ENCODE data around the gene WSB2. TPM values are rescaled to one million over a fixed set of nuclear protein-coding genes. Genes with fewer than 3 reads are reported as not detected.

WSB2 gene
- total RNA-seq, 1 experiment from 2014 or later, result 193 TPM

GRCh38 chr12:118035190-118036041 is 25.6 kb downstream of the WSB2 start:
- Histone ChIP-seq H3K36me3 (ENCODE audit: control insufficient read depth, insufficient read depth, low read length) (peaks cover 54% of the 10 kb centered on the region), H3K4me1 (ENCODE audit: control insufficient read depth, insufficient read depth, low read length) (0 out of 2 replicates have a peak, but pooled peaks cover 5% of the 10 kb centered on the region), H3K27ac (ENCODE audit: low read length) (0 out of 2 replicates have a peak overlapping the region, but pooled peaks have one; percentile 15), H3K27me3 (ENCODE audit: control insufficient read depth, insufficient read depth, low read length) (no peaks in the 10 kb centered on the region), H3K4me3 (ENCODE audit: low read depth in 2 of 2, low read length in 2 of 2) (no peak overlapping the region), H3K9me3 (ENCODE audit: control insufficient read depth, insufficient read depth, low read depth, low read length) (no peaks in the 10 kb centered on the region)
- ChIA-PET CTCF (interaction anchor here (1.0 kb wide), 1 partner anchor 160 kb away, joined by 8 read pairs; no protein-coding TSS in a partner anchor), POLR2A (interaction anchor here (0.5 to 1.3 kb wide), 2 partner anchors 21 to 29 kb away, joined by 4 read pairs; no protein-coding TSS in a partner anchor)
- ATAC-seq (peak; percentile 36), DNase-seq (ENCODE audit: low read depth, low spot score) (no peak)
- intact Hi-C loops (cut with micrococcal nuclease; ENCODE audit: unreplicated experiment), result no loop called here
- in situ Hi-C loops (cut with HindIII; ENCODE audit: low pct_unique_long_range_greater_than_20kb, low sequenced_read_pairs), result no loop called here
- TF ChIP-seq SIN3A (IDR thresholded peaks at IDR 0.05; ENCODE audit: borderline replicate concordance, insufficient read depth, low read depth, low read length) (no peak), TCF7L2 (IDR thresholded peaks at IDR 0.05; ENCODE audit: low read depth, low read length) (no peak), POLR2AphosphoS5 (IDR thresholded peaks at IDR 0.05; ENCODE audit: low read depth, low read length) (no peak; the same call in 1 of the 2 replicates)
- TF ChIP-seq, protein P1, sequence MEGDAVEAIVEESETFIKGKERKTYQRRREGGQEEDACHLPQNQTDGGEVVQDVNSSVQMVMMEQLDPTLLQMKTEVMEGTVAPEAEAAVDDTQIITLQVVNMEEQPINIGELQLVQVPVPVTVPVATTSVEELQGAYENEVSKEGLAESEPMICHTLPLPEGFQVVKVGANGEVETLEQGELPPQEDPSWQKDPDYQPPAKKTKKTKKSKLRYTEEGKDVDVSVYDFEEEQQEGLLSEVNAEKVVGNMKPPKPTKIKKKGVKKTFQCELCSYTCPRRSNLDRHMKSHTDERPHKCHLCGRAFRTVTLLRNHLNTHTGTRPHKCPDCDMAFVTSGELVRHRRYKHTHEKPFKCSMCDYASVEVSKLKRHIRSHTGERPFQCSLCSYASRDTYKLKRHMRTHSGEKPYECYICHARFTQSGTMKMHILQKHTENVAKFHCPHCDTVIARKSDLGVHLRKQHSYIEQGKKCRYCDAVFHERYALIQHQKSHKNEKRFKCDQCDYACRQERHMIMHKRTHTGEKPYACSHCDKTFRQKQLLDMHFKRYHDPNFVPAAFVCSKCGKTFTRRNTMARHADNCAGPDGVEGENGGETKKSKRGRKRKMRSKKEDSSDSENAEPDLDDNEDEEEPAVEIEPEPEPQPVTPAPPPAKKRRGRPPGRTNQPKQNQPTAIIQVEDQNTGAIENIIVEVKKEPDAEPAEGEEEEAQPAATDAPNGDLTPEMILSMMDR (IDR thresholded peaks at IDR 0.05), result no peak
- TF ChIP-seq, protein P2, sequence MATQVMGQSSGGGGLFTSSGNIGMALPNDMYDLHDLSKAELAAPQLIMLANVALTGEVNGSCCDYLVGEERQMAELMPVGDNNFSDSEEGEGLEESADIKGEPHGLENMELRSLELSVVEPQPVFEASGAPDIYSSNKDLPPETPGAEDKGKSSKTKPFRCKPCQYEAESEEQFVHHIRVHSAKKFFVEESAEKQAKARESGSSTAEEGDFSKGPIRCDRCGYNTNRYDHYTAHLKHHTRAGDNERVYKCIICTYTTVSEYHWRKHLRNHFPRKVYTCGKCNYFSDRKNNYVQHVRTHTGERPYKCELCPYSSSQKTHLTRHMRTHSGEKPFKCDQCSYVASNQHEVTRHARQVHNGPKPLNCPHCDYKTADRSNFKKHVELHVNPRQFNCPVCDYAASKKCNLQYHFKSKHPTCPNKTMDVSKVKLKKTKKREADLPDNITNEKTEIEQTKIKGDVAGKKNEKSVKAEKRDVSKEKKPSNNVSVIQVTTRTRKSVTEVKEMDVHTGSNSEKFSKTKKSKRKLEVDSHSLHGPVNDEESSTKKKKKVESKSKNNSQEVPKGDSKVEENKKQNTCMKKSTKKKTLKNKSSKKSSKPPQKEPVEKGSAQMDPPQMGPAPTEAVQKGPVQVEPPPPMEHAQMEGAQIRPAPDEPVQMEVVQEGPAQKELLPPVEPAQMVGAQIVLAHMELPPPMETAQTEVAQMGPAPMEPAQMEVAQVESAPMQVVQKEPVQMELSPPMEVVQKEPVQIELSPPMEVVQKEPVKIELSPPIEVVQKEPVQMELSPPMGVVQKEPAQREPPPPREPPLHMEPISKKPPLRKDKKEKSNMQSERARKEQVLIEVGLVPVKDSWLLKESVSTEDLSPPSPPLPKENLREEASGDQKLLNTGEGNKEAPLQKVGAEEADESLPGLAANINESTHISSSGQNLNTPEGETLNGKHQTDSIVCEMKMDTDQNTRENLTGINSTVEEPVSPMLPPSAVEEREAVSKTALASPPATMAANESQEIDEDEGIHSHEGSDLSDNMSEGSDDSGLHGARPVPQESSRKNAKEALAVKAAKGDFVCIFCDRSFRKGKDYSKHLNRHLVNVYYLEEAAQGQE (IDR thresholded peaks at IDR 0.05; ENCODE audit: insufficient read depth in 1 of 2, low read depth in 2 of 2, low read length in 1 of 2), result no peak
- BruUV-seq (replicated peaks), result no TSS peak

DNA sequence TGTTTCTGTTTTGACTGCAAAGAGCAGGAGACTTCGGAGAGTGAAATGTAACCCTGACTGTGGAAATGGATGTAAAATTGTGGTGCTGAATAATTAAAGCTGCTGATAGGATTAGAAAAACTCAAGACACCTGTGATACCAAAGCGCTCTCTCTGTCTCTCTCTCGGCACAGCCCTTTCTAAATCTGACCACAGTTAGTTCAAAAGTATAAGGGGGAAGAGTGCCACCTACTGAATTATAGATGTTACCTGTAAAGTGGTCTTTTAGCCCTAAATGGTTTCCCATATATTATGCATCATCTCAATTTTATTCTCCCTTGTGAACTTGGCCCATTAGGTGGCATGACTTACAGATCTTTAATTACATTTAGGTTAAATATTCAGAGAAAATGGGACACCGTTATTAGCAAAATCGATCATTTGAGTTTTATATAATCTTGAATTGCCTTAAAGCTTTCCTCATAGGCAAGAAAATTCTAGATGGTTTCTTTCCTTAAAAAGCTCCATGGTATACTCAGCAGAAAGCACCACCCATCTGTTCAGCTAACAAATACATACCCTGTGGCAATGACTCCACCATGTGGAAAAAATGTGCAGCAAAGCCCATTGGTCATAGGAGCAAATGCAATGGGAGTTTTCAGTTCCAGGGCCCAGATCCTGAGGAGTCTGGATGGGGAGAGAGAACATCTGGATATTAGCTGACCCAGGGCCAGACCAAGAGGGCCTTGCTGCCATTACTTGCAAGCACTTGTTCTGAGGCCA is 26.4 kb downstream of the WSB2 start:
- DNase-seq (ENCODE audit: low read depth, low spot score) (no peak), ATAC-seq (peak; percentile 77)
- 0 out of 2 replicates have a peak overlapping the region, but pooled peaks have one; percentile 15 for H3K27ac ChIP-seq (ENCODE audit: low read length)
- intact Hi-C loops (cut with micrococcal nuclease; ENCODE audit: unreplicated experiment), result loop anchor here (5.0 kb wide), 1 partner anchor 157 kb away; no protein-coding TSS in a partner anchor
- TF ChIP-seq TCF7L2 (IDR thresholded peaks at IDR 0.05; ENCODE audit: low read depth, low read length), result no peak
- TF ChIP-seq POLR2AphosphoS5 (IDR thresholded peaks at IDR 0.05; ENCODE audit: low read depth, low read length), result no peak
- TF ChIP-seq SIN3A (IDR thresholded peaks at IDR 0.05; ENCODE audit: borderline replicate concordance, insufficient read depth, low read depth, low read length), result no peak
- TF ChIP-seq, protein P1 (IDR thresholded peaks at IDR 0.05), result peak; percentile 69
- TF ChIP-seq, protein P2 (IDR thresholded peaks at IDR 0.05; ENCODE audit: insufficient read depth in 1 of 2, low read depth in 2 of 2, low read length in 1 of 2), result no peak
- no peaks in the 10 kb centered on the region for H3K9me3 ChIP-seq (ENCODE audit: control insufficient read depth, insufficient read depth, low read depth, low read length)
- CTCF ChIA-PET, result interaction anchor here (1.0 kb wide), 1 partner anchor 159 kb away, joined by 8 read pairs; no protein-coding TSS in a partner anchor
- 0 out of 2 replicates have a peak, but pooled peaks cover 5% of the 10 kb centered on the region for H3K4me1 ChIP-seq (ENCODE audit: control insufficient read depth, insufficient read depth, low read length)
- no peak overlapping the region for H3K4me3 ChIP-seq (ENCODE audit: low read depth in 2 of 2, low read length in 2 of 2)
- no peaks in the 10 kb centered on the region for H3K27me3 ChIP-seq (ENCODE audit: control insufficient read depth, insufficient read depth, low read length)
- peaks cover 51% of the 10 kb centered on the region for H3K36me3 ChIP-seq (ENCODE audit: control insufficient read depth, insufficient read depth, low read length)
- BruUV-seq (replicated peaks), result no TSS peak
- in situ Hi-C loops (cut with HindIII; ENCODE audit: low pct_unique_long_range_greater_than_20kb, low sequenced_read_pairs), result no loop called here
- POLR2A ChIA-PET, result interaction anchor here (1.3 kb wide), 1 partner anchor 22 kb away, joined by 4 read pairs; no protein-coding TSS in a partner anchor
